Measurements from ENCODE around the gene TUBD1. TPM values are rescaled to one million over a fixed set of nuclear protein-coding genes. Genes with fewer than 3 reads are reported as not detected.
A peak's percentile ranks its signal among the peaks of the same experiment; 100 is the strongest.

The TUBD1 gene
- total and polyA plus RNA-seq, 2 of the 13 experiments (the other 11 are each of a cell fraction or from before 2014, with no cell fraction given), result 18.2 to 25.9 TPM

- TF ChIP-seq ZNF10 (CRISPR knock-in tag; IDR thresholded peaks at IDR 0.05; ENCODE audit: borderline replicate concordance, low read depth), result no peak
- peak; percentile 78 for TF ChIP-seq ATF2 (CRISPR knock-in tag; IDR thresholded peaks at IDR 0.05)
- TF ChIP-seq ZNF569 (CRISPR knock-in tag; IDR thresholded peaks at IDR 0.05; ENCODE audit: borderline replicate concordance), result no peak
- no peak for TF ChIP-seq ATF7 (IDR thresholded peaks at IDR 0.05)
- TF ChIP-seq ATF7 (CRISPR knock-in tag; IDR thresholded peaks at IDR 0.05), result peak; percentile 87; the same call in 1 of the 2 replicates
- TF ChIP-seq MXD3 (CRISPR knock-in tag; IDR thresholded peaks at IDR 0.05), result no peak; the same call in 1 of the 2 replicates
- no peak for TF ChIP-seq FOXC1 (CRISPR knock-in tag; IDR thresholded peaks at IDR 0.05; ENCODE audit: borderline replicate concordance)
- TF ChIP-seq MED8 (CRISPR knock-in tag; IDR thresholded peaks at IDR 0.05; ENCODE audit: insufficient replicate concordance), result peak; percentile 78
- no peak; the same call in 1 of the 2 replicates for TF ChIP-seq ZNF891 (CRISPR knock-in tag; IDR thresholded peaks at IDR 0.05)
- peak in 1 of 2 experiments; percentile 78; a peak in 2 of 4 replicates for TF ChIP-seq KLF16 (CRISPR knock-in tag; IDR thresholded peaks at IDR 0.05)
- TF ChIP-seq ZNF761 (CRISPR knock-in tag; conservative IDR thresholded peaks at IDR 0.05), result no peak
- TF ChIP-seq RORA (CRISPR knock-in tag; IDR thresholded peaks at IDR 0.05), result 0 out of 2 replicates have a peak, but pooled peaks have one; percentile 37
- TF ChIP-seq MBD4 (IDR thresholded peaks at IDR 0.05; ENCODE audit: borderline replicate concordance, low read length), result peak; percentile 98
- TF ChIP-seq RXRB (CRISPR knock-in tag; IDR thresholded peaks at IDR 0.05; ENCODE audit: borderline replicate concordance), result peak; percentile 48; the same call in 1 of the 2 replicates
- no peak for TF ChIP-seq KLF15 (CRISPR knock-in tag; IDR thresholded peaks at IDR 0.05; ENCODE audit: borderline replicate concordance)
- TF ChIP-seq ZBTB14 (CRISPR knock-in tag; IDR thresholded peaks at IDR 0.05), result no peak
- peak; percentile 45; the same call in 1 of the 2 replicates for TF ChIP-seq FOXJ3 (CRISPR knock-in tag; IDR thresholded peaks at IDR 0.05; ENCODE audit: borderline replicate concordance)
- peak; percentile 97 for TF ChIP-seq MIXL1 (CRISPR knock-in tag; IDR thresholded peaks at IDR 0.05)
- peak; percentile 82; the same call in 1 of the 2 replicates for TF ChIP-seq EHMT2 (IDR thresholded peaks at IDR 0.05; ENCODE audit: borderline replicate concordance, low read depth, low read length)
- peak; percentile 88 for TF ChIP-seq ZNF780A (CRISPR knock-in tag; IDR thresholded peaks at IDR 0.05)
- TF ChIP-seq ZBTB34 (CRISPR knock-in tag; IDR thresholded peaks at IDR 0.05), result peak; percentile 53
- peak; percentile 89 for TF ChIP-seq POLR2AphosphoS5 (IDR thresholded peaks at IDR 0.05; ENCODE audit: low read depth, low read length)
- TF ChIP-seq SIX4 (CRISPR knock-in tag; IDR thresholded peaks at IDR 0.05), result 0 out of 2 replicates have a peak, but pooled peaks have one; percentile 25
- TF ChIP-seq HNF4A (CRISPR knock-in tag; IDR thresholded peaks at IDR 0.05), result peak; percentile 27; the same call in 1 of the 2 replicates
- TF ChIP-seq ATF4 (CRISPR knock-in tag; IDR thresholded peaks at IDR 0.05), result peak in 1 of 2 experiments; percentile 79; a peak in 2 of 4 replicates
These were observed 49.7 kb downstream of the TUBD1 start (continued) for GRCh38 chr17:59842901-59843652.
